Skeletal muscle satellite cell (primary cell): ENCODE data around the gene RSRC1.

Source experiments
- H3K27me3 ChIP-seq: 2 replicates; pipeline ENCODE4 v1.7.0; 2013; ENCODE audit warnings: low read length; ENCODE audit not compliant: control insufficient read depth, insufficient read depth
- H3K36me3 ChIP-seq: 2 replicates; pipeline ENCODE4 v1.7.0; 2013; ENCODE audit warnings: mild to moderate bottlenecking, control low read depth, low read length; ENCODE audit not compliant: insufficient read depth
- H3K4me1 ChIP-seq: 2 replicates; pipeline ENCODE4 v1.7.0; 2013; ENCODE audit warnings: low read length; ENCODE audit not compliant: control insufficient read depth, insufficient read depth
- H3K4me2 ChIP-seq: 2 replicates; pipeline ENCODE4 v1.7.0; 2013; ENCODE audit warnings: mild to moderate bottlenecking, low read length
- H3K4me3 ChIP-seq: 2 replicates; pipeline ENCODE4 v1.7.0; 2013; ENCODE audit warnings: low read length
- H3K9ac ChIP-seq: 2 replicates; pipeline ENCODE4 v1.7.0; 2013; ENCODE audit warnings: mild to moderate bottlenecking, low read depth, low read length, moderate library complexity
- H3K9me3 ChIP-seq: replicated peaks from 2 replicates; pipeline ENCODE4 v1.7.0; 2013; ENCODE audit warnings: mild to moderate bottlenecking, control low read depth, low read length

Gene RSRC1

DNA sequence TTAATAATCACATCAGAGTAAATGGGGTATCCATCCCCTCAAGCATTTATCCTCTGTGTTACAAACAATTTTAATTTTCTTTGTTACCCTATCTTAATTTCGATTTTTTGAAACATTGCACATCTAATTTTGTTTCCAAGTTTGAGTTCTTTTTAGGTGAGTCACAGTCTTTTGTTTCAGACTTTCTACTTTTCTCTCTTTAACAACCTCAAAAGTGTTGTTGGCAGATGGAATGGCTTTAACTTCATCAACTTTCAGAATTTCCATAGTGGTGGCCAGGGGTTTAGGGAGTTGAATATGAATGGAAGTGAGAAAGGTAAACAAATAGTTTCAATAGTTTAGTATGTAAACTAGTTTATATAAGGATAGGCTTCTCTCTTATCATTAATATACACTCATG, 238.1 kb downstream of the RSRC1 start:
- no peak overlapping the region for H3K9ac ChIP-seq
- no peaks in the 10 kb centered on the region for H3K4me1 ChIP-seq
- H3K9me3 ChIP-seq = no peaks in the 10 kb centered on the region
- H3K27me3 ChIP-seq = no peaks in the 10 kb centered on the region
- no peak overlapping the region for H3K4me3 ChIP-seq
- H3K4me2 ChIP-seq = no peak overlapping the region
- no peaks in the 10 kb centered on the region for H3K36me3 ChIP-seq

DNA sequence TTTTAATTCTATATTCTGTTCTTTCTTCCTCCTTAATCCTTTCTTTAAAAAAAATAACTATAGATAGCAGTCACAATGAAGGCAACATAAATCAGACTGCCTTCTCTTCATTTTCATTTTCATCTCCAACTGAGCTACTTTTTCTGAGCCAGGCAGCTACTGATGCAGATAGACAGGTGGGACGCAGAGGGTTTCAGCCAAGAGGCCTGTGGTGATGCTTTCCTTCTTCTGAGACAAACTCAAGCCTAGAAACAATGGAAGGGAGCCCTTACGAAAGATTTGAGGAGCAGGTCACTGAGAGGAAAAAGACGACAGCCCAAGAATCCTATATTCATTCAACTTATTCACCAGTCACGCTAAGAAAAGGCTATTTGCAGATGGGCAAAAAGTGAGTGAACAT, 241.1 kb downstream of the RSRC1 start:
- Histone ChIP-seq H3K4me3 (no peak overlapping the region), H3K27me3 (no peaks in the 10 kb centered on the region), H3K9me3 (no peaks in the 10 kb centered on the region), H3K9ac (no peak overlapping the region), H3K36me3 (no peaks in the 10 kb centered on the region), H3K4me1 (no peaks in the 10 kb centered on the region), H3K4me2 (no peak overlapping the region)

DNA sequence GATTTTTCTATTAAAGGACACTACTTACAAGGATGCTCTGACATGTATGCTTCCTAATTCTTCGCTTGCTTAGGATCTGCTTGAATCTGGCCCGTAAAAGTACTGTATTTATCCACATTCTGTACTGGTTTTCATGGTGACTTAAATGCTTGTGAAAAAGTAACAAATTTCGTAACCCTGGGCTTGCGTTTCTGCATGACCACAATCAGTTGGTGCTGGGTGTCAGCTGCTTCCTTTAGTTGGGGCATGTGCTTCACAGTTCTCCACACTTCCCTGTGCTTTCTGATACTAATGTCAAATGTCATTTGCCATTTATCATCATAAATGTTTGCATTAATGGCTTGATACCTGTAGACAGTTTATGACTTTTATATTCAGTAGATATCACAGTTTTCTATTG, 242.7 kb downstream of the RSRC1 start:
- Histone ChIP-seq H3K9ac (no peak overlapping the region), H3K4me1 (no peaks in the 10 kb centered on the region), H3K9me3 (no peaks in the 10 kb centered on the region), H3K4me2 (no peak overlapping the region), H3K36me3 (no peaks in the 10 kb centered on the region), H3K27me3 (no peaks in the 10 kb centered on the region), H3K4me3 (no peak overlapping the region)

DNA sequence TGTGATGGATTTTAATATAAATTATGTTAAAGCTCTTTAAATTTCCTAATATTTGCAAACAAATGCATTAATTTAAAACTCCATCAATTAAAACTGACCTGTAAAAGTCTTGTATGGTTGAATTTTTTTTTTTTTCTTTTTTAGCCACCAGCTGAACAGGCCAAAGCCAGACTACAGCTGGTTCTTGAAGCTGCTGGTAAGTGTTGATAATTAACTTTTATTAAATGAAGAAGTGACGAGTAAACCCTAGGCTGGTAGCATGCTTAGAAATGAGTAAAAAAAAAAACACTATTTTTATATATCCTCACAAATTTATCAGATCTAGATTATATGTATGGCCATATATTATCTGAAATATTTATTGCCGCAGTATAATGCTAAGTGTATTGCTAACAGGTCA, 244.8 kb downstream of the RSRC1 start:
- Histone ChIP-seq H3K9me3 (no peaks in the 10 kb centered on the region), H3K9ac (no peak overlapping the region), H3K36me3 (no peaks in the 10 kb centered on the region), H3K4me2 (no peak overlapping the region), H3K4me1 (no peaks in the 10 kb centered on the region), H3K27me3 (no peaks in the 10 kb centered on the region), H3K4me3 (no peak overlapping the region)

DNA sequence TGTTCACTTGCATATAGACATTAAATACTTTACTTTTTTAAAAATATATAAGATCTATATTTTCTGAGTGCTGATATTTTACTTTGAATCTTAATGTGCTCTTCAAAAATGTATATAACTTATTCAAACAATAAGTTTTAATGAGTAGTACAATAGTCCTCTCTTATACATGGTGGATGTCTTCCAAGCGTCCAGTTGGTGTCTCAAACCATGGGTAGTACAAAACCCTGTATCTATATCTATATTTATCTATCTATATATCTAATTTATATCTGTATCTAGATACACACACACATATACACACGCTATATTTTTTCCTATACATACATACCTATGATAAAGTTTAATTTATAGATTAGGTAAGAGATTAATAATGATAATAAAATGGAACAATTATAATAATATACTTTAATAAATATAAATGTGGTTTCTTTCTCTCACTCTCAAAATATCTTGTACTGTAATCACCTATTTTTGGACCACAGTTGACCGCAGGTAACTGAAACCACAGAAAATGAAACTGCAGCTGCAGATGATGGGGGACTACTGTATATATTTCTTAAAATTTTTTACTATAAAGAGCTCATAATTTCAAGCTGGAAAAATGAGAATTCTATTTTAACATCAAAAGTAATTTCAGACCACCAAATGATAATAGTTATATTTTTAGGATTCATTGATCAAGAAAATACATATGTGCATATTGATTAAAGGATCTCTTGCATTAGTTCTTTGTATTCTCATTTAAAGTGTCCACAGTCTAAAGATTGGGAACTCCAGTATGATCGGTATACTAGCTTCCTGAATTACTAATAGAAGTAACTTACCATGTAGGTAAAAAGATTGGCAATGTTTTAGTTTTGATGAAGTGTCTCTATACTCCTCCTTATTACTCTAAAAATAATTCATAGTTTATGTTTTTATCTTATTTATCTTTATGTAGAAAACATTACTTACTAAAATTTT, 246.0 kb downstream of the RSRC1 start:
- Histone ChIP-seq H3K36me3 (no peaks in the 10 kb centered on the region), H3K4me1 (no peaks in the 10 kb centered on the region), H3K4me3 (no peak overlapping the region), H3K9me3 (no peaks in the 10 kb centered on the region), H3K27me3 (no peaks in the 10 kb centered on the region), H3K4me2 (no peak overlapping the region), H3K9ac (no peak overlapping the region)

DNA sequence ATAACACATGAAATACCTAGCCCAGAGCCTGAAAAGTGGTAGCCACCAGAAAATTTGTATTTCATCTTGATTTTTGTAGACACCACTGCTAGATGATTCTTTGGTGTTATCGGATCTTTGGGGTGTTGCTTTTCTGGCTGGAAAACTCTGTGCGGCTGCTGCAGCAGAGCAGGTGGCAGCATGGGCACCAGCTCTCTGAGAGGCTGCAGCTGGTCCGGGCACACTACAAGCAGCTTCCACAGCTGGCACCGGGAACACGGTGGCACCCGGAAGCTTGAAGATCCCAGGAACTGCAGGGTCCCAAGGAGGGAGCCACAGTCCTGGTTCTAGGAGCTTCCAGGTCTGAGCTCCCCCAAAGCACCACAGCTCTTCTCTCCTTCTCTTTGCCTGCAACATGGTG, 249.4 kb downstream of the RSRC1 start:
- H3K4me3 ChIP-seq = no peak overlapping the region
- H3K27me3 ChIP-seq = no peaks in the 10 kb centered on the region
- no peaks in the 10 kb centered on the region for H3K36me3 ChIP-seq
- no peaks in the 10 kb centered on the region for H3K9me3 ChIP-seq
- H3K9ac ChIP-seq = no peak overlapping the region
- no peak overlapping the region for H3K4me2 ChIP-seq
- H3K4me1 ChIP-seq = no peaks in the 10 kb centered on the region

DNA sequence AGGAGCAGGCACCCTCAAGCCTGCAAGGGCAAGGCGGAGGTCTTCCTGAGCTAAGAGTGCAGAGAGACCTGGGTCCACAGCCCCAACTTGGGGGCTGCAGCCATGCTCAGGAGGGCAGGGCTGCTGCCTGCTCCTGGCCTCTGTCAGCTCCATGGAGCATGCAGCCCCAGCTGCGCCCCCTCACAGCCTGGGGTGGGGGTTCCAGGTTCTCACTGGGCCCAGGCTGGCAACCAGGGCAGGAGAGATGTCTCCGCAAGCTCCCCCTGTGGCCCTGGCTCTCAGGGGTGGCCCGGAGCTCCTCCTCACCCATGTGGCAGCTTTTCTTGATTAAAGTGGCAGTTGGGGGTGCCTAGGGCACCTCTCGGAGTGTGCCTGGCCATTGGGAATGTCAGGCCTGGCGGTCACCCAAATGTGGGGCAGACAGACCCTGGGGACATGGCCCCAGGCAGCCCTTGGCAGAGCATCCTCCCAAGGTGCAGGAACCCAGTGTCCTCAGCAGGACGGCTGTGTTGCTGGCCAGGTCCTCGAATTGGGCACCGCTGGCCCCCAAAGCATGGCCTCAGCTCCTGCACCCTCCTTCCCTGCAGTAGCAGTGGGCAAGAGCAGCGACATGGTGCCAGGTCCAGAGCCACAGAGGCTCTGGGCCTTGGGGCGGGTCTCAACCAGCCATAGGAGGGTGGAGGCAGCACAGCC, 251.0 kb downstream of the RSRC1 start:
- no peaks in the 10 kb centered on the region for H3K36me3 ChIP-seq
- H3K27me3 ChIP-seq = no peaks in the 10 kb centered on the region
- no peak overlapping the region for H3K9ac ChIP-seq
- no peak overlapping the region for H3K4me2 ChIP-seq
- no peak overlapping the region for H3K4me3 ChIP-seq
- no peaks in the 10 kb centered on the region for H3K4me1 ChIP-seq
- no peaks in the 10 kb centered on the region for H3K9me3 ChIP-seq

DNA sequence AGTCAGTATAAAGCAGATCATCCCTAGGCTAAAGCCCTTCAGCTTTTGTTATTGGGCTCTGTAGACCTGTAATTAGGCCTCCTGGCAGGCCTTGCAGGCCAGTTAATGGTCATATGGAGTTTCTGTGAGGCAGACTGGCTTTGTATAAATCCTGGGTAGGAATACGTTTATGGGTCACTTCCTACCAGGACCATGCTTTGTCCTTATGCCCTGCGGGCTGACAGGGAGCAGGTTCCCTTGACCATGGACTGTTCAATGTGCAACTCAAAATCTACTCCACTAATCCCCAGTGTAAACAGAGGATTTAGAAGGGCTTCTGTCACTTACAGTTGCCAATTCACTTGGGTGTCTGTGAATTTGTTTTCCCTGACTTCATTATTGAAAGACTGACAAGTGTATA, 258.4 kb downstream of the RSRC1 start:
- H3K4me3 ChIP-seq = no peak overlapping the region
- no peaks in the 10 kb centered on the region for H3K27me3 ChIP-seq
- H3K4me2 ChIP-seq = no peak overlapping the region
- H3K9me3 ChIP-seq = no peaks in the 10 kb centered on the region
- no peak overlapping the region for H3K9ac ChIP-seq
- H3K36me3 ChIP-seq = no peaks in the 10 kb centered on the region
- no peaks in the 10 kb centered on the region for H3K4me1 ChIP-seq

DNA sequence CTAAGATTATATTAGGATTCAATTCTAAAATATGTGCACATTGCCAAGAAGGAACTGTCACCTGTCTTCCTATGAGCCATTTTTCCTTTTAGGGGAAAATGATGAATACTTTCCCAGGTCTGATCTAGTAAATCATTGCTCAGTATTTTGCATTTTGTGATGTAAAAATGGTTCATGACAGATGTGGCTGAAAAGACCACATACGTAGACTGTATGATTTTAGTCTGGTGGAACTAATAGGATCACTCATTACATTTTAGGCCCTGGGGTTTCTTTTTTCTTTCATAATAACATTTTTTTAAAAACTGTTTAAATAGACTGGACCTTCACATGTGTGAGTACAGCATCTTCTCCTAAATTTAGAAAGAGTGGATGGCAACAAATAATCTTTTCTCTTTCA, 259.4 kb downstream of the RSRC1 start:
- H3K4me1 ChIP-seq = no peaks in the 10 kb centered on the region
- no peaks in the 10 kb centered on the region for H3K36me3 ChIP-seq
- H3K4me3 ChIP-seq = no peak overlapping the region
- H3K4me2 ChIP-seq = no peak overlapping the region
- no peak overlapping the region for H3K9ac ChIP-seq
- no peaks in the 10 kb centered on the region for H3K9me3 ChIP-seq
- no peaks in the 10 kb centered on the region for H3K27me3 ChIP-seq

DNA sequence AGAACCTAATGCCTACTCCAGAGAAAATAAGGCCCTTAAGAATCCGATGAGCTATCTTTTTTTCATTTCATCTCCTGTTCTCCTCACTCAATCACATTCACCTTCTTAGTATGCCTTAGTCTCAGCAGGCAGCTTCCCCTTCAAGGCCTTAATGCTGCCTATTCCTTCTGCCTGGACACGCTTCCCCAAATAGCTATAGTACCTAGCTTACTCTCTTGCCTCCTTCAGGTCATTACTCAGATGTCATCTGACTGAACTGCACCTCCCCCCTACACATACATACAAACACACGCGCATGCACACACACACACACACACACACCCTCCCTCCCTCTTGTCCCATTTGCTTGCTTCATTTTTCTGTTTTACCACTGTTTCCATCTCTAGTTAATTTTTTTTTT, 269.6 kb downstream of the RSRC1 start:
- H3K4me2 ChIP-seq = no peak overlapping the region
- no peak overlapping the region for H3K4me3 ChIP-seq
- no peaks in the 10 kb centered on the region for H3K36me3 ChIP-seq
- no peak overlapping the region for H3K9ac ChIP-seq
- H3K27me3 ChIP-seq = no peaks in the 10 kb centered on the region
- no peaks in the 10 kb centered on the region for H3K4me1 ChIP-seq
- H3K9me3 ChIP-seq = no peaks in the 10 kb centered on the region

DNA sequence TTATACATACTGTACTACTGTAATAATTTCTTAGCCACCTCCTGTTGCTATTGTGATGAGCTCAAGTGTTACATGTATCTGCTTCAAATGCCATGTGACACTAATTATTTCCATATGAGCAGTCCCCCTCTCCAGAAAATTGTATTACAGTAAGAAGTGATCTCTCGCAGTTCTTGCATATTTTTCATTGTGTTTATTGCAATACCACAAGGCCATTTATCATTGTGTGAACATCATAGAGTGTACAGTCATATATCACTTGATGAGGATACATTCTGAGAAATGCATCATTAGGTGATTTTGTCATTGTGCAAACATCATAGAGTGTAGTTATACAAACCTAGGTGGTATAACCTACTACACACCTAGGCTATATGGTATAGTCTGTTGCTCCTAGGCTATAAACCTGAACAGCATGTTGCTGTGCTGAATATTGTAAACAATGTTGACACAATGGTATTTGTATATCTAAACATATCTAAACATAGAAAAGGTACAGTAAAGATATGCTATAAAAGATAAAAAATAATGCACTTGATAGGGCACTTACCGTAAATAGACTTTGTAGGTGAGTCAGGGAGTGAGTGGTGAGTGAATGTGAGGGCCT, 271.5 kb downstream of the RSRC1 start:
- H3K9me3 ChIP-seq = no peaks in the 10 kb centered on the region

More for the DNA sequence above, 271.5 kb downstream of the RSRC1 start:
- no peak overlapping the region for H3K4me2 ChIP-seq
- H3K4me1 ChIP-seq = no peaks in the 10 kb centered on the region
- H3K36me3 ChIP-seq = no peaks in the 10 kb centered on the region
- no peaks in the 10 kb centered on the region for H3K27me3 ChIP-seq
- H3K9ac ChIP-seq = no peak overlapping the region
- H3K4me3 ChIP-seq = no peak overlapping the region
